HL-60 (cell line): ENCODE measurements around the gene TIA1.

ENCODE experiments used
- DNase-seq, 2 experiments: peaks; one replicate each; pipeline ENCODE4 v3.0.0-alpha.2; 2010 to 2020; ENCODE audit warnings: low read depth in 1 of 2, low spot score in 1 of 2
- H3K27ac ChIP-seq: fragments of 250-450 bp; sonication (Bioruptor Pico); replicated peaks from 2 replicates; pipeline ENCODE4 v1.5.1; 2020; ENCODE audit warnings: mild to moderate bottlenecking, moderate library complexity
- H3K27me3 ChIP-seq: fragments of 250-450 bp; sonication (Bioruptor Pico); 2 replicates; pipeline ENCODE4 v1.5.1; 2021; ENCODE audit warnings: mild to moderate bottlenecking, moderate library complexity; ENCODE audit not compliant: insufficient read depth, poor library complexity, severe bottlenecking
- H3K4me3 ChIP-seq: replicated peaks from 2 replicates; pipeline ENCODE4 v1.5.1; 2011; ENCODE audit warnings: mild to moderate bottlenecking, control low read depth, low read length; ENCODE audit not compliant: insufficient read depth
- GABPA ChIP-seq: IDR thresholded peaks from 2 replicates; pipeline ENCODE4 v1.6.1; 2012; ENCODE audit warnings: low read depth
- POLR2AphosphoS5 ChIP-seq: IDR thresholded peaks from 2 replicates; pipeline ENCODE4 v1.6.1; 2012; ENCODE audit warnings: low read depth
- SPI1 ChIP-seq: IDR thresholded peaks from 2 replicates; pipeline ENCODE4 v1.6.1; 2012; ENCODE audit warnings: low read depth, mild to moderate bottlenecking, borderline replicate concordance
- TF ChIP-seq, protein P1 (sequence below): IDR thresholded peaks from 2 replicates; pipeline ENCODE4 v1.6.1; 2012; ENCODE audit warnings: low read depth; ENCODE audit not compliant: insufficient replicate concordance
- TF ChIP-seq, protein P2 (sequence below): IDR thresholded peaks from one replicate; pipeline ENCODE4 v1.5.1; 2011; ENCODE audit warnings: low read length, control low read depth, inconsistent platforms; ENCODE audit not compliant: insufficient read depth

Gene TIA1

DNA sequence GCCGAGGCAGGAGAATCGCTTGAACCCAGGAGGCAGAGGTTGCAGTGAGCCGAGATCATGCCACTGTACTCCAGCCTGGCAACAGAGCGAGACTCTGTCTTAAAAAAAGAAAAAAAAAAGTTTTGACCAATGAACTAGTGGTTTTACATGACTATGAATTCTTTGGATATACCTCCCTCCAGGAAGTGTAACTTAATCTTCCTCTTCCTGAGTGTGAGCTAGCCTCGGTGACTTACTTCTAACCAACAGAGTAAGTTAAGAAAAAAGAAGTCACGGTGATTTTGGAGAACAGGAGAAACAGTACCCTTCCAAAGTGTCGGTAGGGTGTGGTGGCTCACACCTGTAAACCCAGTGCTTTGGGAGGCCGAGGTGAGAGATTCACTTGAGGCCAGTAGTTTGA is 7.1 kb downstream of the TIA1 start:
- H3K4me3 ChIP-seq = no peak overlapping the region
- no peak for DNase-seq
- H3K27ac ChIP-seq = no peak overlapping the region
- no peaks in the 10 kb centered on the region for H3K27me3 ChIP-seq
- TF ChIP-seq GABPA = no peak
- no peak for TF ChIP-seq SPI1
- TF ChIP-seq, protein P1, sequence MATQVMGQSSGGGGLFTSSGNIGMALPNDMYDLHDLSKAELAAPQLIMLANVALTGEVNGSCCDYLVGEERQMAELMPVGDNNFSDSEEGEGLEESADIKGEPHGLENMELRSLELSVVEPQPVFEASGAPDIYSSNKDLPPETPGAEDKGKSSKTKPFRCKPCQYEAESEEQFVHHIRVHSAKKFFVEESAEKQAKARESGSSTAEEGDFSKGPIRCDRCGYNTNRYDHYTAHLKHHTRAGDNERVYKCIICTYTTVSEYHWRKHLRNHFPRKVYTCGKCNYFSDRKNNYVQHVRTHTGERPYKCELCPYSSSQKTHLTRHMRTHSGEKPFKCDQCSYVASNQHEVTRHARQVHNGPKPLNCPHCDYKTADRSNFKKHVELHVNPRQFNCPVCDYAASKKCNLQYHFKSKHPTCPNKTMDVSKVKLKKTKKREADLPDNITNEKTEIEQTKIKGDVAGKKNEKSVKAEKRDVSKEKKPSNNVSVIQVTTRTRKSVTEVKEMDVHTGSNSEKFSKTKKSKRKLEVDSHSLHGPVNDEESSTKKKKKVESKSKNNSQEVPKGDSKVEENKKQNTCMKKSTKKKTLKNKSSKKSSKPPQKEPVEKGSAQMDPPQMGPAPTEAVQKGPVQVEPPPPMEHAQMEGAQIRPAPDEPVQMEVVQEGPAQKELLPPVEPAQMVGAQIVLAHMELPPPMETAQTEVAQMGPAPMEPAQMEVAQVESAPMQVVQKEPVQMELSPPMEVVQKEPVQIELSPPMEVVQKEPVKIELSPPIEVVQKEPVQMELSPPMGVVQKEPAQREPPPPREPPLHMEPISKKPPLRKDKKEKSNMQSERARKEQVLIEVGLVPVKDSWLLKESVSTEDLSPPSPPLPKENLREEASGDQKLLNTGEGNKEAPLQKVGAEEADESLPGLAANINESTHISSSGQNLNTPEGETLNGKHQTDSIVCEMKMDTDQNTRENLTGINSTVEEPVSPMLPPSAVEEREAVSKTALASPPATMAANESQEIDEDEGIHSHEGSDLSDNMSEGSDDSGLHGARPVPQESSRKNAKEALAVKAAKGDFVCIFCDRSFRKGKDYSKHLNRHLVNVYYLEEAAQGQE = no peak
- TF ChIP-seq, protein P2, sequence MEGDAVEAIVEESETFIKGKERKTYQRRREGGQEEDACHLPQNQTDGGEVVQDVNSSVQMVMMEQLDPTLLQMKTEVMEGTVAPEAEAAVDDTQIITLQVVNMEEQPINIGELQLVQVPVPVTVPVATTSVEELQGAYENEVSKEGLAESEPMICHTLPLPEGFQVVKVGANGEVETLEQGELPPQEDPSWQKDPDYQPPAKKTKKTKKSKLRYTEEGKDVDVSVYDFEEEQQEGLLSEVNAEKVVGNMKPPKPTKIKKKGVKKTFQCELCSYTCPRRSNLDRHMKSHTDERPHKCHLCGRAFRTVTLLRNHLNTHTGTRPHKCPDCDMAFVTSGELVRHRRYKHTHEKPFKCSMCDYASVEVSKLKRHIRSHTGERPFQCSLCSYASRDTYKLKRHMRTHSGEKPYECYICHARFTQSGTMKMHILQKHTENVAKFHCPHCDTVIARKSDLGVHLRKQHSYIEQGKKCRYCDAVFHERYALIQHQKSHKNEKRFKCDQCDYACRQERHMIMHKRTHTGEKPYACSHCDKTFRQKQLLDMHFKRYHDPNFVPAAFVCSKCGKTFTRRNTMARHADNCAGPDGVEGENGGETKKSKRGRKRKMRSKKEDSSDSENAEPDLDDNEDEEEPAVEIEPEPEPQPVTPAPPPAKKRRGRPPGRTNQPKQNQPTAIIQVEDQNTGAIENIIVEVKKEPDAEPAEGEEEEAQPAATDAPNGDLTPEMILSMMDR = no peak
- no peak for TF ChIP-seq POLR2AphosphoS5

DNA sequence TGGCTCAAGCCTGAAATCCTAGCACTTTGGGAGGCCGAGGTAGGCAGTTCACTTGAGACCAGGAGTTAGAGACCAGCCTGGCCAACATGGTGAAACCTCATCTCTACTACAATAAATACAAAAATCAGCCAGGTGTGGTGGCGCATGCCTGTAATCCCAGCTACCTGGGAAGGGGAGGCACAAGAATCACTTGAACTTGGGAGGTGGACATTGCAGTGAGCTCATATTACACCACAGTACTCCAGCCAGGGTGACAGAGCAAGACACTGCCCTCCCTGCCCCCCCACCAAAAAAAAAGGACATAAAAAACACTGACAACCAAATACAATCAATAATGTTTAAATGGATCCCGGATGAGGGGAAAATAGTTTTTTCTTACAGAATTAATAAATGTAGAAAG is 7.8 kb downstream of the TIA1 start:
- no peak for DNase-seq
- no peak overlapping the region for H3K27ac ChIP-seq
- no peak overlapping the region for H3K4me3 ChIP-seq
- TF ChIP-seq SPI1 (no peak), POLR2AphosphoS5 (no peak), GABPA (no peak)
- TF ChIP-seq, protein P1 = no peak
- TF ChIP-seq, protein P2 = no peak
- no peaks in the 10 kb centered on the region for H3K27me3 ChIP-seq

DNA sequence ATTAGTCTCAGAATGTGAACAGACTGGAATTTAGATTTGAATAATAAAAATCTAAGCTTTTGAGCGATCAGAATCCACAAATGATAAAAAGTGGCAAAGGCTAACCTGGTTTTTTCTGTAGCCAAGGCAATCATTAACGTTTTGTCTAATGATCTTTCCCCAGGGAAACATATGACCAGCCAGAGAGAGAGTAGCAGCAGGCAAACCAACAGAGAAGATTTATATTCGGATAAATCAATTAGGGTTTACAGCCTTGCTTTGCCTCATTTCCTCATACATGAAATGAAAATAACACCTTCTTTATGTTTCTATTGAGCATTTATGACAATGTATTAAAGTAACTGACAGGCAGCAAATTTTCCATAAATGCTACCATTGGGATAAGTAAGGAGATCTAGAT is 14.5 kb downstream of the TIA1 start:
- Histone ChIP-seq H3K27me3 (no peaks in the 10 kb centered on the region), H3K4me3 (no peak overlapping the region), H3K27ac (no peak overlapping the region)
- DNase-seq = no peak
- no peak for TF ChIP-seq POLR2AphosphoS5
- TF ChIP-seq SPI1 = no peak
- TF ChIP-seq, protein P2 = no peak
- TF ChIP-seq GABPA = no peak
- TF ChIP-seq, protein P1 = no peak
